ENCODE data around the gene SMARCA2. TPM values are rescaled to one million over a fixed set of nuclear protein-coding genes. Genes with fewer than 3 reads are reported as not detected.
A peak's percentile ranks its signal among the peaks of the same experiment; 100 is the strongest.

Gene SMARCA2
- total RNA-seq, 1 donor from 2014 or later = 160 TPM

DNA sequence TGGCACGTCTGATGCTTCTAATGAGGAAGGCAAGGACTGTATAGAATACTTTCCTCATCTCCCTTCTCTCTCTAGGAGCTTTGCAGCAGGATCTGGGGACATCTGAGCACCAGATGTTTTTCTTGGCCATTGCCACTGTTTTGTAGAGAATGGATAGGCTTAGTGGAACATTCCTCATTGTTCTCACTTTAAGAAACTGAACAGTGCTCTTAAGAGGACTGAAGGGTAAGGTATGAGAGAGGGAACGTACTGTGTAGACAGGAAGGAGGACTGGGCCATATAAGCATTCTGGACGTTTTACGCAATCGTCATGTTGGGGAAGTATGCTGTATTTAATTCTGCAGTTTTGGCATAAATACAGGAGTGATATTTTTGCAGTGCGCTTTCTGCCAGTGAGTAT, 70.6 kb downstream of the SMARCA2 start:
- peak overlapping the region; percentile 52 to 66 for H3K27ac ChIP-seq
- intact Hi-C loops (cut with DNase I) = no loop called here
- DNase-seq (ENCODE audit: low spot score in 2 of 2) = no peak
- H3K9me3 ChIP-seq = no peaks in the 10 kb centered on the region
- TF ChIP-seq CTCF (IDR thresholded peaks at IDR 0.05) = no peak
- peaks cover 8 to 9% of the 10 kb centered on the region in 2 donors for H3K4me1 ChIP-seq
- peaks cover 40 to 74% of the 10 kb centered on the region in 2 donors for H3K36me3 ChIP-seq
- H3K27me3 ChIP-seq = no peaks in the 10 kb centered on the region
- peak overlapping the region in 1 of 2 donors; percentile 8 for H3K4me3 ChIP-seq

DNA sequence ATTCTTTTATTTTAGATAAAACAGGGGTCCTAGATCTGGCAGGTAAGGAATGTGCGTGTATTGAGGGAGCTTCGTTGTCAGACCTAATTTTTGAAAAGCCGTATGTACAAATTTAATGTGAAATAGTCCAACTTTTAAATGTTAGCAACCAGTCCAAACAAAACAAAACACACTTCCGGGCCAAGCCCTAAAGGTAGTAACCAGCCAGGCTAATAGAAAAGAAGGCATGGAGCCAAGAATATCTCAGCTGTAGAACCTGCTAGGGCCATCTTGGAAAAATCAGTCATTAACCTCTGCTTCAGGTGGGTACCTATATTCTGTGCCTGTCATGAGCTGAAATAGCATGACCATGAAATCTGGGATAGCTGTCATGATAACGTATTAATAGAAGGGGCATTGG, 71.0 kb downstream of the SMARCA2 start:
- Histone ChIP-seq H3K27ac (peak overlapping the region; percentile 52 to 66), H3K36me3 (peaks cover 38 to 72% of the 10 kb centered on the region in 2 donors), H3K4me1 (peaks cover 8 to 9% of the 10 kb centered on the region in 2 donors), H3K27me3 (no peaks in the 10 kb centered on the region), H3K9me3 (no peaks in the 10 kb centered on the region), H3K4me3 (peak overlapping the region in 1 of 2 donors; percentile 8)
- TF ChIP-seq CTCF (IDR thresholded peaks at IDR 0.05) = no peak
- DNase-seq (ENCODE audit: low spot score in 2 of 2) = no peak
- intact Hi-C loops (cut with DNase I) = no loop called here

- DNase-seq (ENCODE audit: low spot score in 2 of 2) = no peak
- no peak for TF ChIP-seq CTCF (IDR thresholded peaks at IDR 0.05)
- no peak overlapping the region for H3K27ac ChIP-seq
- H3K4me3 ChIP-seq = no peak overlapping the region
- intact Hi-C loops (cut with DNase I) = no loop called here
- peaks cover 8 to 9% of the 10 kb centered on the region in 2 donors for H3K4me1 ChIP-seq
- peaks cover 30 to 67% of the 10 kb centered on the region in 2 donors for H3K36me3 ChIP-seq
- no peaks in the 10 kb centered on the region for H3K27me3 ChIP-seq
- H3K9me3 ChIP-seq = no peaks in the 10 kb centered on the region
Measured at GRCh38 chr9:2086971-2087370, 71.8 kb downstream of the SMARCA2 start.

DNA sequence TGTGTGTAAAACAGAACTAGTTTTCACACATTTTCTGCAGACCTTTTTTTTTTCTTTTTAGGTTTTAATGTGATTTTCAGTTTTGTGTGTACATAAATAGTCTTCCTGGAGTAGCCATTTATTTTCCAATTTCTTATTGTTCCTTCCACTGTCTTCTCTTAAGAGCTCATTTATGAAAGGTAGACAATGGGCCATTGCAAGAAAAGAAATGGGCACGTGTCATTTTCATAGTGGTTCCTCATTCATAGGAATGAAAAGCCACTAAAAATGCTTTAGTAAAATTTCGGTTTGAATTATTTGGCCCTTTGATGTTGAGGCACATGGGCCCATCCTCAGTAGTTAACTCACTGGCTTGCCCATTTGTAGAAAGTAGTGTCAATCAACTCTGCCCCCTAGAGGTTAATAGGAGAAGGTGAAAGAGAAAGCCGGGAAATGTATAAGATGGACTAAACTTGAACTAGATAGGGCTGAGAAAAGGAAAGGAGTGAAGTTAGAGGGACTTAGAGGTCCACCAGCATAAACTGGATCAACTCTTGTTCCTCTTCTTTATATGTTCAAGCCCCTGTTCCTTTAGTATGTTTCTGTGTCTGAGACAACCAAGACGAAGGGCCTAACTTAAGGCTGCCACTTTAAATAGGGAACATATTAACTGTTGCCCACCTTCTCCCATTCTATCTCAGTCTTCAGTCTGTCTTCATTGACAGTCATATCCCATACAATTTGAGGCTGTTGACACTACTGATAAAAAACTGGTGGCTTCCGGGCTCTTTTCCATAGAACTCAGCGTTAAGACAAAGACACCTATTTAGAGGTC, 72.6 kb downstream of the SMARCA2 start:
- intact Hi-C loops (cut with DNase I) = no loop called here
- no peak for DNase-seq (ENCODE audit: low spot score in 2 of 2)

GRCh38 chr9:2093920-2094597, 78.9 kb downstream of the SMARCA2 start:
- TF ChIP-seq CTCF (IDR thresholded peaks at IDR 0.05) = no peak
- H3K4me3 ChIP-seq = no peak overlapping the region
- peaks cover 26 to 58% of the 10 kb centered on the region in 2 donors for H3K36me3 ChIP-seq
- H3K9me3 ChIP-seq = no peaks in the 10 kb centered on the region
- H3K27me3 ChIP-seq = no peaks in the 10 kb centered on the region
- DNase-seq (ENCODE audit: low spot score in 2 of 2) = no peak
- intact Hi-C loops (cut with DNase I) = no loop called here
- peaks cover 0 to 5% of the 10 kb centered on the region in 2 donors for H3K4me1 ChIP-seq
- peak overlapping the region in 1 of 2 donors; percentile 21 for H3K27ac ChIP-seq

More for the DNA sequence above, 72.6 kb downstream of the SMARCA2 start:
- H3K27me3 ChIP-seq = no peaks in the 10 kb centered on the region
- peak; percentile 9 to 53 (median 38) for TF ChIP-seq CTCF (IDR thresholded peaks at IDR 0.05)
- no peak overlapping the region for H3K4me3 ChIP-seq
- peaks cover 24 to 62% of the 10 kb centered on the region in 2 donors for H3K36me3 ChIP-seq
- no peaks in the 10 kb centered on the region for H3K9me3 ChIP-seq
- no peak overlapping the region for H3K27ac ChIP-seq
- peaks cover 8 to 9% of the 10 kb centered on the region in 2 donors for H3K4me1 ChIP-seq

Data from ascending aorta (tissue), 2 donors.